A673 (cell line): ENCODE measurements around the gene CCDC78. TPM values are rescaled to one million over a fixed set of nuclear protein-coding genes. Genes with fewer than 3 reads are reported as not detected.

ENCODE experiments used
- BruUV-seq: library from RNA; stranded (reverse); fragments of 400-500 nt; replicated peaks from 2 replicates; lab custom pipeline; 2021; lab: Mats Ljungman, UMichigan
- CTCF ChIA-PET: fragments of 300-600 bp; sonication (Branson Sonifier 250); formaldehyde crosslinking; loops from one replicate; lab custom pipeline; 2022; ENCODE audit warnings: antibody characterized with exemption; lab: Charles Lee
- POLR2A ChIA-PET: fragments of 300-600 bp; sonication (Branson Sonifier 250); formaldehyde crosslinking; loops from one replicate; lab custom pipeline; 2022; ENCODE audit warnings: antibody characterized with exemption; ENCODE audit not compliant: low non-redundant PET; lab: Charles Lee
- DNase-seq: peaks from one replicate; pipeline ENCODE4 v3.0.0-alpha.2; 2015; ENCODE audit warnings: low spot score
- H3K27ac ChIP-seq: fragments of 200-600 bp; sonication (generic); 2 replicates; pipeline ENCODE4 v1.5.1; 2016; ENCODE audit warnings: mixed run types, low read depth, mild to moderate bottlenecking, mixed read lengths, antibody characterized with exemption, low read length; ENCODE audit not compliant: poor library complexity, severe bottlenecking
- H3K27me3 ChIP-seq: fragments of 200-600 bp; sonication (generic); replicated peaks from 2 replicates; pipeline ENCODE4 v1.6.1; 2017; ENCODE audit warnings: mixed run types, low read depth, mild to moderate bottlenecking, mixed read lengths, antibody characterized with exemption, low read length; ENCODE audit not compliant: insufficient read depth, poor library complexity
- H3K36me3 ChIP-seq: fragments of 200-600 bp; sonication (generic); 2 replicates; pipeline ENCODE4 v1.6.1; 2016; ENCODE audit warnings: mixed run types, mild to moderate bottlenecking, mixed read lengths, antibody characterized with exemption, low read length; ENCODE audit not compliant: insufficient read depth, poor library complexity, severe bottlenecking
- H3K4me1 ChIP-seq: fragments of 200-600 bp; sonication (generic); 2 replicates; pipeline ENCODE4 v1.6.1; 2017; ENCODE audit warnings: mixed run types, mild to moderate bottlenecking, mixed read lengths, antibody characterized with exemption, low read length; ENCODE audit not compliant: insufficient read depth, poor library complexity, severe bottlenecking
- H3K4me3 ChIP-seq: fragments of 200-600 bp; sonication (generic); 2 replicates; pipeline ENCODE4 v1.5.1; 2016; ENCODE audit warnings: low read depth, mixed run types, mild to moderate bottlenecking, mixed read lengths, low read length; ENCODE audit not compliant: poor library complexity, severe bottlenecking
- H3K9me3 ChIP-seq: fragments of 200-600 bp; sonication (generic); 2 replicates; pipeline ENCODE4 v1.6.1; 2016; ENCODE audit warnings: mixed run types, low read depth, mild to moderate bottlenecking, mixed read lengths, antibody characterized with exemption, low read length; ENCODE audit not compliant: poor library complexity, severe bottlenecking
- CTCF ChIP-seq: fragments of 300-800, 200-600 bp; sonication (generic); conservative IDR thresholded peaks from 2 replicates; pipeline ENCODE4 v1.5.1; 2017; ENCODE audit warnings: low read depth, mild to moderate bottlenecking, antibody characterized with exemption, low read length, moderate library complexity, mixed read lengths
- EZH2 ChIP-seq: fragments of 200-600 bp; sonication (generic); IDR thresholded peaks from 2 replicates; pipeline ENCODE4 v1.6.1; 2017; ENCODE audit warnings: borderline replicate concordance, low read depth, mild to moderate bottlenecking, mixed read lengths, antibody characterized with exemption, low read length; ENCODE audit not compliant: poor library complexity, severe bottlenecking
- intact Hi-C: fragments of 100-400 bp; cut with micrococcal nuclease; formaldehyde crosslinking; loops from one replicate; pipeline ENCODE4 v1.10.0; 2022; ENCODE audit not compliant: unreplicated experiment
- total RNA-seq: library from RNA; stranded (reverse); gene quantifications from 2 replicates; pipeline ENCODE4 v1.2.3, GENCODE V29; 2021

The CCDC78 gene
- total RNA-seq, 1 experiment from 2014 or later = 0.28 TPM

GRCh38 chr16:687499-687898, 38.7 kb downstream of the CCDC78 start:
- Histone ChIP-seq H3K27me3 (peaks cover 2% of the 10 kb centered on the region), H3K9me3 (no peaks in the 10 kb centered on the region), H3K36me3 (peaks cover 13% of the 10 kb centered on the region), H3K27ac (no peak overlapping the region), H3K4me3 (no peak overlapping the region), H3K4me1 (peaks cover 18% of the 10 kb centered on the region)
- POLR2A ChIA-PET = no interaction called here
- no TSS peak for BruUV-seq
- CTCF ChIA-PET = no interaction called here
- no peak for DNase-seq
- no peak for TF ChIP-seq EZH2
- no peak for TF ChIP-seq CTCF
- intact Hi-C loops = loop anchor here (5.0 kb wide), 1 partner anchor 295 kb away; no protein-coding TSS in a partner anchor

GRCh38 chr16:686459-687260, 39.6 kb downstream of the CCDC78 start:
- Histone ChIP-seq H3K27me3 (no peaks in the 10 kb centered on the region), H3K9me3 (no peaks in the 10 kb centered on the region), H3K4me3 (no peak overlapping the region), H3K27ac (no peak overlapping the region), H3K4me1 (peaks cover 24% of the 10 kb centered on the region), H3K36me3 (peaks cover 21% of the 10 kb centered on the region)
- TF ChIP-seq EZH2 = no peak
- no peak for TF ChIP-seq CTCF
- no peak for DNase-seq
- ChIA-PET CTCF (interaction anchor here (0.6 kb wide), 1 partner anchor 35 kb away, joined by 3 read pairs; no protein-coding TSS in a partner anchor), POLR2A (no interaction called here)
- intact Hi-C loops = loop anchor here (5.0 kb wide), 1 partner anchor 294 kb away; no protein-coding TSS in a partner anchor
- BruUV-seq = no TSS peak

- intact Hi-C loops = loop anchor here (5.0 kb wide), 1 partner anchor 294 kb away; no protein-coding TSS in a partner anchor
- BruUV-seq = no TSS peak
Observed at GRCh38 chr16:685967-686366, 40.3 kb downstream of the CCDC78 start.

More at GRCh38 chr16:685967-686366, 40.3 kb downstream of the CCDC78 start:
- no peaks in the 10 kb centered on the region for H3K9me3 ChIP-seq
- no peak overlapping the region for H3K27ac ChIP-seq
- no peak for TF ChIP-seq EZH2
- peak; percentile 64 for TF ChIP-seq CTCF
- H3K4me1 ChIP-seq = peaks cover 31% of the 10 kb centered on the region
- ChIA-PET CTCF (no interaction called here), POLR2A (no interaction called here)
- H3K4me3 ChIP-seq = no peak overlapping the region
- H3K36me3 ChIP-seq = peaks cover 27% of the 10 kb centered on the region
- DNase-seq = no peak
- H3K27me3 ChIP-seq = no peaks in the 10 kb centered on the region
